Uterus (tissue), 4 donors: Measurements from ENCODE around the gene TRABD2B. TPM values are rescaled to one million over a fixed set of nuclear protein-coding genes. Genes with fewer than 3 reads are reported as not detected.
A peak's percentile ranks its signal among the peaks of the same experiment; 100 is the strongest.

ENCODE experiments used
- DNase-seq, 2 donors: peaks; one replicate each; pipeline ENCODE4 v3.0.0-alpha.2; 2019 to 2020
- H3K27ac ChIP-seq, 2 donors: fragments of 200-600 bp; sonication (generic); 1 replicate in 1 of 2; 2 replicates in 1 of 2; pipeline ENCODE4 v1.5.1; 2016 to 2018
- H3K27me3 ChIP-seq, 2 donors: fragments of 200-600 bp; sonication (generic); one replicate each; pipeline ENCODE4 v1.5.1; 2018 to 2019; ENCODE audit warnings: control low read depth in 1 of 2
- H3K36me3 ChIP-seq, 2 donors: fragments of 200-600 bp; sonication (generic); one replicate each; pipeline ENCODE4 v1.5.1; 2019; ENCODE audit warnings: control low read depth in 1 of 2
- H3K4me1 ChIP-seq, 2 donors: fragments of 200-600 bp; sonication (generic); one replicate each; pipeline ENCODE4 v1.5.1; 2018 to 2019; ENCODE audit warnings: control low read depth in 1 of 2
- H3K4me3 ChIP-seq, 2 donors: fragments of 200-600 bp; sonication (generic); 1 replicate in 1 of 2; 2 replicates in 1 of 2; pipeline ENCODE4 v1.5.1; 2018 to 2019; ENCODE audit warnings: mild to moderate bottlenecking in 1 of 2
- H3K9me3 ChIP-seq, 2 donors: fragments of 200-600 bp; sonication (generic); one replicate each; pipeline ENCODE4 v1.5.1; 2019; ENCODE audit warnings: control low read depth in 1 of 2
- POLR2A ChIP-seq, 2 donors: fragments of 450-650 bp; IDR thresholded peaks; one replicate each; pipeline ENCODE4 v1.6.1; 2016; ENCODE audit warnings: antibody characterized with exemption in 2 of 2, mild to moderate bottlenecking in 1 of 2, moderate library complexity in 1 of 2
- intact Hi-C: fragments of 100-400 bp; cut with DNase I; formaldehyde crosslinking; loops from one replicate; pipeline ENCODE4 v1.15.1; 2023; ENCODE audit warnings: low total_unique reads
- total RNA-seq, 4 donors: library from RNA; depleted of rRNA in 3 of 4; stranded (reverse); fragments of >200 nt in 3 of 4; gene quantifications; one replicate each; pipeline versions ENCODE4 v1.1.0 to v1.2.4, GENCODE V29; 2014 to 2023
- TF ChIP-seq, protein P1 (sequence below), 4 experiments: fragments of 200-600 bp in 2 of 4; fragments of 450-650 bp in 2 of 4; sonication (generic) in 2 of 4; IDR thresholded peaks; one replicate each; pipeline ENCODE4 v1.5.1; 2016 to 2019; ENCODE audit warnings: antibody characterized with exemption in 4 of 4, mild to moderate bottlenecking in 2 of 4, moderate library complexity in 1 of 4
- donor health status: DM: yes; HTN: yes; CAD: no.

Gene TRABD2B
- total RNA-seq, 4 donors from 2014 or later: under 0.01 to 1.6 (median 1.0) TPM

DNA sequence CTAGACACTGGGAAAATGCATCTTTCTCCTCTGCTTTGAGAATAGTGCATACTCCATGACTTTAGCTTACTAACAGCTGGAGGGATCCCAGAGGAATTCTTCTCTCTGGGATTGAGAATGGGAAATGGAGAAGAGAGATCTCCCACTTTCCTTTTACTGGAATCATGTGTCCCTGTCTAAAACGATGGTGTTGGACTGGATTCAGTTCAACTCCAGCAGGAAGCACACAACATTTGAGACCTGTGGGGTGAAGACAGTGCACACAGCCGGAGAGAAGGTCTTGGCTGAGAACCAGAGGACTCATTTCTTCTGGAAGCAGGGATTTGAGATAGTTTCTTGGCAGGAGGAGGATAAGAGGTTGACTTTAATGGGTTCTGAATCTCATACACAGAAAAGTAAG, 58.7 kb downstream of the TRABD2B start:
- no peak for DNase-seq
- no peaks in the 10 kb centered on the region for H3K36me3 ChIP-seq
- no peaks in the 10 kb centered on the region for H3K4me1 ChIP-seq
- H3K9me3 ChIP-seq: no peaks in the 10 kb centered on the region
- H3K27me3 ChIP-seq: no peaks in the 10 kb centered on the region
- no peak overlapping the region for H3K4me3 ChIP-seq
- intact Hi-C loops: no loop called here
- TF ChIP-seq, protein P1, sequence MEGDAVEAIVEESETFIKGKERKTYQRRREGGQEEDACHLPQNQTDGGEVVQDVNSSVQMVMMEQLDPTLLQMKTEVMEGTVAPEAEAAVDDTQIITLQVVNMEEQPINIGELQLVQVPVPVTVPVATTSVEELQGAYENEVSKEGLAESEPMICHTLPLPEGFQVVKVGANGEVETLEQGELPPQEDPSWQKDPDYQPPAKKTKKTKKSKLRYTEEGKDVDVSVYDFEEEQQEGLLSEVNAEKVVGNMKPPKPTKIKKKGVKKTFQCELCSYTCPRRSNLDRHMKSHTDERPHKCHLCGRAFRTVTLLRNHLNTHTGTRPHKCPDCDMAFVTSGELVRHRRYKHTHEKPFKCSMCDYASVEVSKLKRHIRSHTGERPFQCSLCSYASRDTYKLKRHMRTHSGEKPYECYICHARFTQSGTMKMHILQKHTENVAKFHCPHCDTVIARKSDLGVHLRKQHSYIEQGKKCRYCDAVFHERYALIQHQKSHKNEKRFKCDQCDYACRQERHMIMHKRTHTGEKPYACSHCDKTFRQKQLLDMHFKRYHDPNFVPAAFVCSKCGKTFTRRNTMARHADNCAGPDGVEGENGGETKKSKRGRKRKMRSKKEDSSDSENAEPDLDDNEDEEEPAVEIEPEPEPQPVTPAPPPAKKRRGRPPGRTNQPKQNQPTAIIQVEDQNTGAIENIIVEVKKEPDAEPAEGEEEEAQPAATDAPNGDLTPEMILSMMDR (IDR thresholded peaks at IDR 0.05): no peak
- no peak for TF ChIP-seq POLR2A (IDR thresholded peaks at IDR 0.05)
- no peak overlapping the region for H3K27ac ChIP-seq

DNA sequence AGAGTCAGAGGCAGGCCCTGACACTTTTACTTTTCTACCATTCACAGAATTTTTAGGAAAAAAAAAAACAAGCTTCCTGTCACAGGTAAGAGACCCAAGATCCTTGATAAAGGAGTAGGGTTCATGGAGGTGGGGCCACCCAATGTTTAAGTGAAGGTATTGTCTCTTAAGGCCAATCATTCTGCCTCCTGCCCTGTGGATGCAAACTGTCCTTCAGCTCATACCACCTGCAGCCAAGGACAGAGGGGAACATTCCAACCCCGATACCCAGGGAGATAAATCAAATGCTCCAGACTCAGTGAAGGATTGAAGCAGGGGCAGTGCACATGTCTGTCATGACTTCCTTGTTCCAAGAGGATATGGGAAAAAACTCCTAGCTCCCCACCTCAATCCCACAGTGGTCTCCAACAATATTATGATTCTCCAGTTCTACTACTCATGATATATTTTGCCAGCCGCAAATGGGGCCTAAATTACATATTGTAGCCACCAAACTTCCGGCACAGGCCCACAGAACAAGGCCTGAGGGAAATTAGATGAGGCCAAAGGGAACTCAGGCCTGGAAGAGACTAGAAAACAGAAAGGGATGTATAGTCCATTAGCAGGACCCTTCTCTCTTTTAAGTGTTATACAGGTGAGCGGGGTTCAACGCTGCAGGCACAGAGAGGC, 59.5 kb downstream of the TRABD2B start:
- intact Hi-C loops: no loop called here
- TF ChIP-seq POLR2A (IDR thresholded peaks at IDR 0.05): no peak
- TF ChIP-seq, protein P1 (IDR thresholded peaks at IDR 0.05): no peak
- DNase-seq: no peak
- Histone ChIP-seq H3K36me3 (no peaks in the 10 kb centered on the region), H3K4me1 (no peaks in the 10 kb centered on the region), H3K27ac (no peak overlapping the region), H3K4me3 (no peak overlapping the region), H3K9me3 (no peaks in the 10 kb centered on the region), H3K27me3 (no peaks in the 10 kb centered on the region)

DNA sequence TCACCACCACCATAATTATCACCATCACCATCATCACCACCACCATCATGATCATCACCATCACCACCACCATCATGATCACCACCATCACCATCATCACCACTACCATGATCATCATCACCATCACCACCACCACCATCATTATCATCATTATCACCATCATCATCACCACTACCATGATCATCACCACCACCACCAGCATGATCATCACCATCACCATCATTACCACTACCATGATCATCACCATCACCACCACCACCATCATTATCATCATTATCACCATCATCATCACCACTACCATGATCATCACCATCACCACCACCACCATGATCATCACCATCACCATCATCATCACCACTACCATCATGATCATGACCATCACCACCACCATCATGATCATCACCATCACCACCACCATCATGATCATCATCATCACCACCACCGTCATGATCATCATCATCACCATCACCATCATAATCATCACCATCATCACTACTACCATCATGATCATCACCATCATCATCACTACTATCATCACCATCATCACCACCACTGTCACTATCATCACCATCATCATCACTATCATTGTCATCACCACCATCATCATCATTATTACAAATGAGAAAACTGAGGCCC, 60.2 kb downstream of the TRABD2B start:
- TF ChIP-seq, protein P1 (IDR thresholded peaks at IDR 0.05): no peak
- TF ChIP-seq POLR2A (IDR thresholded peaks at IDR 0.05): no peak
- H3K27ac ChIP-seq: no peak overlapping the region
- H3K27me3 ChIP-seq: no peaks in the 10 kb centered on the region
- intact Hi-C loops: no loop called here
- no peak overlapping the region for H3K4me3 ChIP-seq
- DNase-seq: no peak
- no peaks in the 10 kb centered on the region for H3K36me3 ChIP-seq
- no peaks in the 10 kb centered on the region for H3K4me1 ChIP-seq
- H3K9me3 ChIP-seq: no peaks in the 10 kb centered on the region

DNA sequence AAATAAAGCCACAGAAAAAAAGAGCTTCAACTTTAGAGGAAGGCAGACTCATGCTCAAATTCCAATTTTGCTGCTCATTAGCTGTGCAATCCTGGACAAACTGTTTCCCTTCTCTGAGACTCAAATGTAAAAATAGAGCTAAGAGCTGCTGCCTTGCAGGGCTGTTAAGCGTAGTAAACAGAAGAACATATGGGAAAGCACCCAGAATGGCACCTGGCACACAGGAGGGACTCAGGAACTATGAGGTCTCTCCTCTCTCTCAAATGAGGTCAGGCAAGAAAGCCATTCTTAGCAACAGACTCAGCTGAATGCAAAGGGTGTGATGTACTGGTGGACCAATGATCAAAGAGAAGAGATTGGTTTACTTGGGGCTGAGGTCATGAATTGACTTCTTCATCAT, 61.3 kb downstream of the TRABD2B start:
- Histone ChIP-seq H3K36me3 (no peaks in the 10 kb centered on the region), H3K9me3 (no peaks in the 10 kb centered on the region), H3K27me3 (no peaks in the 10 kb centered on the region), H3K27ac (no peak overlapping the region), H3K4me1 (no peaks in the 10 kb centered on the region), H3K4me3 (no peak overlapping the region)
- intact Hi-C loops: no loop called here
- DNase-seq: no peak
- TF ChIP-seq, protein P1 (IDR thresholded peaks at IDR 0.05): no peak
- TF ChIP-seq POLR2A (IDR thresholded peaks at IDR 0.05): no peak

DNA sequence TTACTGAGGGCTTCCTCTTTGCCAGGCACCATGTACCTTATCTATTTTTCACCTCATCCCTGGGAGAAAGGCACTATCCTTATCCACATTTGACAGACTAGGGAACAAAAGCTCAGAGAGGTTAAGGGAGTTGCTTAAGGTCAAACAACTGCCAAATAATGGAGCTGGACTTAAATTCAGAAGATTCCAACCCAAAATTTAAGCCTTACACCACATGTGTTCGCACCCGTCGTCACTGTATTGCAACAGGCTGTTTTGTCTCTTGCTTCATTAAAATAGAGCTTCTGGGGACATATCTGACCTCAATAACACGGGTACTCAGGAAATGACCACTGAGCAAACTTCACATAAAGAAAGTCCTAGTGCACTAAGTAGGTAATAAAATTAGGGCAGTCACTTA, 62.0 kb downstream of the TRABD2B start:
- intact Hi-C loops: no loop called here
- no peaks in the 10 kb centered on the region for H3K36me3 ChIP-seq
- TF ChIP-seq, protein P1 (IDR thresholded peaks at IDR 0.05): no peak
- no peak for TF ChIP-seq POLR2A (IDR thresholded peaks at IDR 0.05)
- H3K27me3 ChIP-seq: no peaks in the 10 kb centered on the region
- H3K4me3 ChIP-seq: no peak overlapping the region
- DNase-seq: no peak
- no peaks in the 10 kb centered on the region for H3K9me3 ChIP-seq
- H3K4me1 ChIP-seq: no peaks in the 10 kb centered on the region
- peak overlapping the region in 1 of 2 donors; percentile 28 for H3K27ac ChIP-seq
